HG02970 (cell line): ENCODE measurements around the gene ABCF3.

ENCODE experiments used
- ATAC-seq: cut with Tn5 transposase; IDR thresholded peaks from one replicate; pipeline ENCODE4 v1.9.1; 2021; ENCODE audit warnings: mild to moderate bottlenecking, moderate library complexity, moderate number of reproducible peaks; ENCODE audit not compliant: unreplicated experiment, low FRiP score

ABCF3 gene

DNA sequence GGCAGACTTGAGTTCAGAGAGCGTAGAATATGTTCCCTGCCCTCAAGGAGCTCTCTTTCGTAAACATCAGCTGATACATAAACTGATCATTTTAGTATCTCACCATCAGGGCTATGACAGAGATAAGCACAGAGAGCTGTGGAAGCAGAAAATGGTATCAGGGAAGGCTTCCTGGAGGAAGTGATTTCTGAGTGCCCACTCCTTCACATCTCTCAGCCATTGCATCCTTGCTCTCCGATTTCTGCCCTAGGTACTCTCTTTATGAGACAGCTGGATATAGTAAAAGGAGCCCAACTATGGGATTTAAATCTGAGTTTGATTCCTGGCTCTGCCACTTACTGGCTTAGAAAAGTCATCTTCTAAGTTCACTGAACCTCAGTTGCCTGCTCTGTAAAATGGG, 20.5 kb upstream of the ABCF3 start:
- ATAC-seq: no peak

DNA sequence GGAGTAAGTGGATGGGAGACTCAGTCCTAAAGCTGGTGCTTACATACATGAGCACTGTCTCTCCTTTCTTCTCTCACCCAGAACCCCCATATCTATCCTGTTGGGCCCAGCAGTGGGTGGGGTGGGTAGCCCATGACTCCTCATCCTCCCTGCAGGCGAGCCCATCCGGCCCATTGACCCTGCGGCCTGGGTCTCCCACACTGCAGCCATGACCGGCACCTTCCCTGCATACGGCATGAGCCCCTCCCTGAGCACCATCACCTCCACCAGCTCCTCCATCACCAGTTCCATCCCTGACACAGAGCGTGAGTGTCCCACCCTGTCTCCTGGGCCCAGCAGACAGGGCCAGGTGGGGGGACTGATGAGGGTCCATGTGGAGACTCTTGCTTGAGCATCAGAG, 19.3 kb upstream of the ABCF3 start:
- no peak for ATAC-seq

- no peak for ATAC-seq
Measured at GRCh38 chr3:184167786-184168185, 18.2 kb upstream of the ABCF3 start.

DNA sequence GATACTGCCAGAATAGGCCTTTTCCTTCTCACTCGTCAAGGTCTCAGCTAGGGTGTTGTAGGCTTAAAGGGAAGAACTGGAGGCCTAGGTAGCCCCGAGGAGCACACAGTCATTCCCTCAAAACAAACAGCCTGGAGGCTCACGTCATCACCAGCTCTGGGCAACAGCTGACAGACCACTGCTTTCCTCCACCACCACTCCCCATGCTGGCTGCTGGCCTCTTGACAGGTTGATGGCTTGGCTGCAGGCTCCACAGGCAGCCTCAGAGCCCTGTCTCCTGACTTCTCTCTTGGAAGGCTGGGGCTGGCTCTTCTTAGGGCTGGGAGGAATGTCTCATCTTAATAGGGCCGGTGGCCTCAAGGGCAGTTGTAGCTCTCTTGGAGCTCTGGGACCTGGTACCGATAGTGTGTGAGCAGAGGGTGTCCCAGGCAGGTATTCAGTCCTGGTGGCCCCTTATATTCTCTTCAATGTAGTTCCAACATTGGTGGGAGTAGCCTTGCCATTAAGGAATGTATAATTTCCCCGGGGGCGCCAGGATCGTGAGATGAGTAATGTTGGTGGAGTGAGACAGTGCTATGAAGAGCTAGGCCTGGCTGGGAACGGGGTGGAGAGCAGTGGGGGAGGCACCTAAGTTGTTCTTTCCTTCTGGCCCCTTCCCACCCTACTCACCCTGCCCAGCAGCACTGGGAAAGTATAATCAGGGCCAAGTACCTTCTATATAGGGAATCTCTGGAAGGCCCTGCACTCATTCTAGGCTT, 17.5 kb upstream of the ABCF3 start:
- no peak for ATAC-seq

DNA sequence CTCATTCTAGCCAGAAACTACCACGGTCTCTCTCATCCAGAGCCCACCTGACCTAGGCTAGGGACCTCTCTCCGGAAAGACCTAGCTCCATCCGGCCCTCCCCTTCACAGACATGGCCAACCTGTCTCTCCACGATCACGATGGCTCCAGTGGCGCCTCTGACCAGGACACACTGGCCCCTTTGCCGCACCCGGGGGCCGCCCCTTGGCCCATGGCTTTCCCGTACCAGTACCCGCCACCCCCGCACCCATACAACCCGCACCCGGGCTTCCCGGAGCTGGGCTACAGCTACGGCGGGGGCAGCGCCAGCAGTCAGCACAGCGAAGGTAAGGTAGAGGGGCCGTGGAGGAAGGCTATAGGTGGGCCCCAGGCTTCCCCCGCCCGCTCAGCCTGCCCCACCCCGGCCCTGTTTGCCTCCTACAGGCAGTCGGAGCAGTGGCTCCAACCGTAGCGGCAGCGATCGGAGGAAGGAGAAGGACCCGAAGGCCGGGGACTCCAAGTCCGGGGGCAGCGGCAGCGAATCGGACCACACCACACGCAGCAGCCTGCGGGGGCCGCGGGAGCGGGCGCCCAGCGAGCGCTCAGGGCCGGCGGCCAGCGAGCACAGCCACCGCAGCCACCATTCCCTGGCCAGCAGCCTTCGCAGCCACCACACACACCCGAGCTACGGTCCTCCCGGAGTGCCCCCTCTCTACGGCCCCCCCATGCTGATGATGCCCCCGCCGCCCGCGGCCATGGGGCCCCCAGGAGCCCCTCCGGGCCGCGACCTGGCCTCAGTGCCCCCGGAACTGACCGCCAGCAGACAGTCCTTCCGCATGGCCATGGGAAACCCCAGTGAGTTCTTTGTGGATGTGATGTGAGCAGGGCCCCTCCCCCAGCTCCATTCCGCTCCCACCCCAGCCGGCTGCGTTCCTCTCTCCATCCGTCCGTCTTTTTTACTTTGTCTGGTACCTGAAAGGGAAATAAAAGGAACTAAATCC, 15.8 kb upstream of the ABCF3 start:
- ATAC-seq: no peak

DNA sequence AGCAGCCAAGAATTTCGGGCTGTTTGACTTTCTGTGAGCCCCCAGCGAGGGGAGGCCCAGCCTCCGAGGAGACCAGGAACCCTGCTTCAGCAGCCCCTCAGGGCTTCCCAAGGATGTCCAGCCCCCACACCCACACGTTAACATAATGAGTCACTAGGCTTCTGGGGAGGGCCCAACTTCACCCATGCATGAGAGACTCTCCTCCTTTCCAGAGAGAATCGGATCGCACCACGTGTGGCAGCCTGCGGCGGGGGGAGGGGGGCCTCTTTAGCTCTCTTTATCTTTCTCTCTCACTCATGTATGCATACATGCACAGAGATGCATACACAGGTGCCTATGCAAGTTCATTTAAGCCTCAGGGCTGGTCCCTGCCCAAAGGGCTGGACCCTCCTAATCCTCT, 14.4 kb upstream of the ABCF3 start:
- ATAC-seq: no peak

DNA sequence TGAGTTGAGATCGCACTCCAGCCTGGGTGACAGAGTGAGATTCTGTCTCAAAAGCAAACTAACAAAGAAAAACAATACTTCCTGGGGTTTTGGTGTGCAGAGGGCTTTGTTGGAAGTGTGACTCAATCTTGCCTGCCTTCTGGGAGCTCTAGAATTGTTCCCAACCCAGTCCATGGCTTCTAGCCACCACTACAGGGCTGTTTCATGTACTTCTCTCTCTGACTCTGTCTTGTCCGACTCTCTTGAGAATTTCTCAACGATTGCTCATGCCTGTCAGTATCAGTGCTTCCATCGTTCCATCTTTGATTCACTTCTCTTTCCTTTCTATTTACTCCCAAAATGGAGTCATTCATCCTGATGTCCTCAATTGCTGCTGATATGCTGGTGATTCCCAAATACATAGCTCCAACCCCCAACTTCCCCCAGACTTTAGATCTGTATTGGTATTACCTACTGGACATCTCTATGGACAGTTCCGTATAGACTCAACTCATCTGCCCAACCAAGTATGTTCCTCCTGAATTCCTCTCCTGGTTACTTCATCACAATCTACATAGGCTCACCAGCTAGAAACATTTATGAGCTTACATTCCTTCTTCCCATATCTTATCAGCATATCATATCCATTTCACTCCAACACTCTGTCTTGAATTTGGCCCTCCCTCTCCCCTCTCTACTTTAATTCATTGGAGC, 13.2 kb upstream of the ABCF3 start:
- no peak for ATAC-seq

- ATAC-seq: no peak
Measured at GRCh38 chr3:184173374-184173722, 12.7 kb upstream of the ABCF3 start.

DNA sequence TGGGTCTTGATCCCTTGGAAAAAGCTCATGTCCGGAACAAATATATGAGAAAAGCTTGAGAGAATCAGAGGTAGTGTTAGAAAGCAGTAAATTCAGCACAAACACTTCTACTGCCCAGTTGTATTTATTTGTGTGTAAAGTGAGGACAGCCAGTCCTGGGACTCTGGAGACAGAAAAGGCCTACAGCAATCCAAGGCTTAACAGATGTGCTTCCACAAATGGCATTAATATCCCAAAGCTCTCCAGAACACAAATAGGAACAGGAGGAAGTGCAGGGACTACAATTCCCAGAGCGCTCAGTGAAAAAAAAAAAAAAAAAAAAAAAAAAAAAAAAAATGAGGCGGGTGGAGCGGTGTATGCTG, 11.7 kb upstream of the ABCF3 start:
- no peak for ATAC-seq

DNA sequence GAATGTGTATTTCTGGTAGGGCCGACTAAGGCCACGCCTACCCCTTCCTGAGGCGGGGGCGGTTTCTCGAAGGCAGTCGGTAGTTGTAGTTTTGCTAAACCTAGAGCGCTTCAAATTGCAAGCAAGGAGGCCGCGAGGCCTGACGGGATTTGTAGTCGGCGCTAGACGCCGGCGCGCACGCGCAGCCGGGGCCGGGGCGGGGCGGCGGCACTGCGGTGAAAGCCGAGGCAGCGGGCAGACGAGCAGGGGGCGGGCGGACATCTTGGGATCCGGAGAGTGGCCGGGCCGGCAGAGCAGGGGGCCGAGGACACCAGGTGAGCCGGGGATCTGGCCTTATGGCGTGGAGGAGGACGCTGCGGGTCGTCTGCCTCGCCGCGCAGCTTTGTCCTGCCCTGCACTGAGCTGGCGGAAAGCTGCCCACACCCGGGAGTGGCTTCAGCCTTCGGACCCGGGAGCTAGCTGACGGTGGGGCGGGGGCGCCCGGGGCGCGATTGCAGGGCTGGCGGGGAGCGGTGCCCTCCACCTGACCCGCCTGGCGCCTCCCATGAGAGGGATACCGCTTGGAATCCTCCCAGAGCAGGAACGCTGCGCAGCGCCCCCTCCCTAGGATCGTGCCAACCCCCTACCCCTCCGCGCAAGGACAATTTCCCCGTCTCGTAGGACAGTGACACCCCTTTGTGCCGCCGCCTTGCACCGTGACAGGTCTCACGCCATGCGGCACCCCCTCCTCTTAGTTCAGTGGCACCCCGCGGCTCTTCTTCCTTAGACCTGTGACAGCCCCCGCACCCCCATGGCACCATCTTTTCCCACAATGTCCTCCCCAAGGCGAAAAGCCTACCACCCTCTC, 11.1 kb upstream of the ABCF3 start, which contains the start of gene AP2M1:
Gene AP2M1 (plus strand): TSS at position 210 of the 847 bp plus-strand sequence. CDS start 2,139 bp downstream, outside the sequence.
- peak; percentile 94 for ATAC-seq

DNA sequence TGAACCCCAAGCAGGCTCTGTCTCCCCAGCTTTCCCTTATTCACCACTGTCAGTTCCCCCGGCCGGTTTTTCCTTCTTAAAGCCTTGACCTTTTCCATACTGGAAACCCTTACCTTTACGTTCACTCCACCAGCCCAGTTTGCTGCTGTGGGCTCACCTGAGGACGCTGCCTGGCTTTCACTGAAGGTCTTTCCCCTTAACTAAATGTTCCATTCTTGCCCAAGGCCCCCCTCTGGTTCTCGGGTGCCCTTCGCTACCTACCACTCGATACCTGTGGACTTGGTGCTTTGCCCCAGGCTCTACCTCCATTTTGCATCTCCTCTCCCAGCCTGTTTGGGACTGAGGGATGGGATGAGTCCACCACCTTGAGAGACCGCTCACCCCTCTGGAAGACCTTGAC, 10.5 kb upstream of the ABCF3 start:
- ATAC-seq: no peak

- no peak for ATAC-seq
Measured at GRCh38 chr3:184175981-184176376, 10.0 kb upstream of the ABCF3 start.

DNA sequence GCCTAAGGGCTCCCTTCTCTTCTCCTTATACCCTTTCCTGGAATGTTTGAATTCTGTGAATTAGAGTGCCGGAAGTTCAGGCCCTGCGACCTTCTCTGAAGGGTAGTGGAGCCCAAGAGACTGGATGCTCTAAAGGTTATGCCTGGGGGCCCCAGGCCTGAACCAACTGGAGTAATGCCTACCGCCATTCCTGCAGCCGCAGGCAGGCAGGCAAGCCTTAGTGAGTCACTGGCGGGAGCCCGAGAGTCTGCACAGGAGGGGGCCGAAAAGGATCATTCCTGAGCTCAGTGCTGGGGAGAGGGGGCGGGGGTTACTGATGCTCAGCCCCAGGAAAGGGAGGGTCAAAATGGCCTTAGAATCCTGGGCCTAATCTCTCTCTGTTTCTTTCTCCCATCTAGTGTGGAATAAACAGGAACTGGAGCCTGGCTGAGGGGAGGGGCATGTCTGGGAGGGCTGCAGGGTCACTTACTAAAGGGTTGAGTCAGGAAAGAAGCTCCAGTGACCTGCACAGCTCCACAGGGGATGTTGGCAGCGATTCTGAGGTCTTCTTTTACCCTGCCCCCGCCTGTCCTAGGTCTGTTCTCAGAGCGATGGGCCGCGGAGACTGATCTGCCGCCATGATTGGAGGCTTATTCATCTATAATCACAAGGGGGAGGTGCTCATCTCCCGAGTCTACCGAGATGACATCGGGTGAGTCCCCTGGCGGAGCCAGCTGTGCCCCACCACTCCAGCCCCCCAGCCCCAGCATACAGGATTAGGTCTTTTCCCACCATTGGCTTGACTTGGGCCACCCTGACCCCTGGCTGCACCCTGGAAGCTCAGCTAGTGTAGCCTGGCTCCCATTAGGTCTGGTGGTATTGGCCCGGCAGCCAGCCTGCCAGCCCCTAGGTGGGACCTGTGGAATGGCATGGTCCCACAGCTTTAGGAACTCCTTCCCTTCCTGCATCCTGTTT, 9.3 kb upstream of the ABCF3 start:
- no peak for ATAC-seq

DNA sequence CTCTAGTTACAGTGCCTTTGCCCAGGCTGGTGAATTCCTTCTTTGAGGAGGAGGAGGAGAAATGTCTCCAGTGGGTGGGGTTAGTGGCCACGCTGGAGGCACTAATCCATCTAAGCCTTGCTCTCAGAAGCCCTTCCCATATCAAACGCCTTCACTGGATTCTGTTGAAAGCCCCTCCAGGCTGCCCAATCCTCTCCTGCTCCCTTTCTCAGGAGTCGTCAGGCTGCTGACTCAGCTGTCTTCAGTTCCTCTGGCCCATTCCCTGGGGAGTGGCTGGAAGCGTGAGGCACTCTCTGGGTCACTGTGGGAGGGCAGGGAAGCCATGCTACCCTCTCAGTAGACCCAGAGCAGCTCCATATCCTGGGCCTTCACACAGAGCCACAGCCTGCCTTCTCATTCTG, 8.7 kb upstream of the ABCF3 start:
- no peak for ATAC-seq

DNA sequence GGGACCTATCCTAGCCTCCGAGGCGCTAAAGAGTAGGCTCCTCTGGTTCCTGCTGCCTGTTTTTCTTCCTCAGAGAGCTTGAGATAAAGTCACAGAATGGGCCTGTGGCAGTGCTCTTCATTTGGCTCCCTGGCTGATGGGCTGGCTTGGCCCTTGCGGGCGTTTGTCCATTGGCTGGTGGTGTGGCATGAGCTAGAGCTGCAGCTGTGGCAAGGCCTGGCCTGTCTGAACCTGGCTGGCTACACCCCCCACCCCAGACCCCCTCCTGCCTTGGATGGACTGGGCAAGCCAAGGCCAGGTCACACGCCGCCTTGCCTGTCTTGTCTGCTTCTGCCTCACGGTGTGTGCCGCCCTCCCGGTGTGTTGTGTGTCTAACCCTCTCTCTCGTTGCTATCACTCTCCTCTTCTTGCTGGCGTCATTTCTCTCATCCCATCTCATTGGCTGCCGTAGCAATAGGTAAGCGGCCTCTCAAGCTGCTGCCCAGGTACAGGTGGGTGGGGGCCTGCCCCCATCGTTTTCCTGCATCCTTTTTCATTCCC, 8.2 kb upstream of the ABCF3 start:
- ATAC-seq: no peak

DNA sequence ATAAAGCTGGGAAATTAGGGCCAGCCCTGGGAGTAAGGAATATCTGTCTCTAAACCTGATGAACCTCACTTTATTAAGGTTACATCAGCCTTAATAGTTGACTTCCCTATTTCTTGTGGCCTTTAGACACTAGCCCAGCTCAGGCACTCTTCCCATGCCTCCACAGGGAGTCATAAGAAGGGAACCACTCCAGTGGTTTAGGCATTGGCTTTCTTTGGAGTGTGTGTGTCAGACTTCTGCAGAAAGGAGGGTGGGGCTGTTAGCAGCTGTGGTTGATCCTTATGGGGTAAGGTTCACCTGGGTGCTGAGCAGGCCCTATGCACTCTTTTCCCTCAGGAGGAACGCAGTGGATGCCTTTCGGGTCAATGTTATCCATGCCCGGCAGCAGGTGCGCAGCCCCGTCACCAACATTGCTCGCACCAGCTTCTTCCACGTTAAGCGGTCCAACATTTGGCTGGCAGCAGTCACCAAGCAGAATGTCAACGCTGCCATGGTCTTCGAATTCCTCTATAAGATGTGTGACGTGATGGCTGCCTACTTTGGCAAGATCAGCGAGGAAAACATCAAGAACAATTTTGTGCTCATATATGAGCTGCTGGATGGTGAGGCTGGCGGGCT, 7.4 kb upstream of the ABCF3 start:
- no peak for ATAC-seq

DNA sequence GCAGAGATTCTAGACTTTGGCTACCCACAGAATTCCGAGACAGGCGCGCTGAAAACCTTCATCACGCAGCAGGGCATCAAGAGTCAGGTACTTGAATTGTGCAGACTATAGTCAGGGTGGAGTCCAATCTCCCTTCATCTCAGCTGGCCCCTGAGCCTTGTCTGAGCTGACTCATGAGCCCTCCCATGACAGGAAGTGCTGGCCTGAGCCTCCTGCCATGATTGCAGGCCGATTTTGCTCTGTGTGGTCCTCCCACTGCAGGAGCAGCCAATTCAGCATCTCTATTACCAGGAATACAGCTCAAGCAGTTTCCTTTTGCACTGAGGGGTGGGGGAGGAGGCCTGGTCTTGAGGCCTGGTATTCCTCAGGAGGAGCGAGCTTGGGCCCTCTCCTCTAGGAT, 5.8 kb upstream of the ABCF3 start:
- ATAC-seq: no peak

DNA sequence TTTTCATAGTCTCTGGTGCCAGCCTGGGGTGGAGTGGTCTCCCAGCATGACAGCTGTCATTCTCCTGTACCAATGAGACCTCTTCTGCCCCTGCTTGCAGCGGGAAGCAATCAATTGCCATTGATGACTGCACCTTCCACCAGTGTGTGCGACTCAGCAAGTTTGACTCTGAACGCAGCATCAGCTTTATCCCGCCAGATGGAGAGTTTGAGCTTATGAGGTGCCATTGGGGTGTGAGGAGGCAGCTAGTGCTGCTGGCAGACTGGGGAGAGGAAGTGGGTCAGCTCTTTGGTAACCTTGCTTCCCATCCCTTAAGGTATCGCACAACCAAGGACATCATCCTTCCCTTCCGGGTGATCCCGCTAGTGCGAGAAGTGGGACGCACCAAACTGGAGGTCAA, 4.4 kb upstream of the ABCF3 start:
- no peak for ATAC-seq
